Stimulated activated naive CD8-positive, alpha-beta T cell treated with anti-CD3 and anti-CD28 coated beads, Interleukin-15, Interleukin-2, amounts not matched to agents 100 U/mL and 50 U/mL, for 24 hours (primary cell): Measurements from ENCODE around the gene FGF3.

ENCODE experiments used
- ATAC-seq: fragments of 150-1000 bp; cut with Tn5 transposase; one replicate; pipeline ENCODE4 v1.10.0; 2021
- DNase-seq: peaks from one replicate; pipeline ENCODE4 v3.0.0; 2021

FGF3 gene

GRCh38 chr11:69818603-69819441, at the start of gene FGF3:
Gene FGF3, minus strand, starts transcription at chr11:69819416. Its CDS starts 483 bp downstream, at chr11:69818933.
- DNase-seq (no peak), ATAC-seq (no peak)

- no peak for DNase-seq
- peak; percentile 20 for ATAC-seq
These were observed 49.7 kb upstream of the FGF3 start for GRCh38 chr11:69868871-69869270.

GRCh38 chr11:69868006-69868810, 49.0 kb upstream of the FGF3 start:
- DNase-seq (no peak), ATAC-seq (no peak)

GRCh38 chr11:69867076-69868005, 48.1 kb upstream of the FGF3 start:
- DNase-seq: no peak

GRCh38 chr11:69866648-69867047, 47.4 kb upstream of the FGF3 start:
- ATAC-seq (no peak), DNase-seq (no peak)

More at GRCh38 chr11:69867076-69868005, 48.1 kb upstream of the FGF3 start:
- ATAC-seq: no peak

GRCh38 chr11:69865707-69866106, 46.5 kb upstream of the FGF3 start:
- DNase-seq: no peak
- ATAC-seq: no peak

GRCh38 chr11:69864686-69865661, 45.8 kb upstream of the FGF3 start:
- no peak for DNase-seq
- ATAC-seq: no peak

- DNase-seq (no peak), ATAC-seq (no peak)
These were observed 44.5 kb upstream of the FGF3 start for GRCh38 chr11:69863544-69864200.

- ATAC-seq (peak; percentile 19), DNase-seq (no peak)
These were observed 43.8 kb upstream of the FGF3 start for GRCh38 chr11:69862797-69863543.

- DNase-seq (no peak), ATAC-seq (no peak)
These were observed 43.1 kb upstream of the FGF3 start for GRCh38 chr11:69862331-69862771.

GRCh38 chr11:69861901-69862300, 42.7 kb upstream of the FGF3 start:
- ATAC-seq (no peak), DNase-seq (no peak)

- DNase-seq: no peak
- ATAC-seq: no peak
These were observed 41.7 kb upstream of the FGF3 start for GRCh38 chr11:69860796-69861445.

GRCh38 chr11:69860244-69860643, 41.0 kb upstream of the FGF3 start:
- ATAC-seq (no peak), DNase-seq (no peak)

GRCh38 chr11:69859275-69859934, 40.2 kb upstream of the FGF3 start:
- ATAC-seq (no peak), DNase-seq (no peak)

GRCh38 chr11:69855421-69855820, 36.2 kb upstream of the FGF3 start:
- ATAC-seq: no peak

GRCh38 chr11:69854713-69855112, 35.5 kb upstream of the FGF3 start:
- peak; percentile 52 for ATAC-seq
- no peak for DNase-seq

More at GRCh38 chr11:69855421-69855820, 36.2 kb upstream of the FGF3 start:
- no peak for DNase-seq

- no peak for ATAC-seq
- DNase-seq: no peak
These were observed 32.8 kb upstream of the FGF3 start for GRCh38 chr11:69852056-69852455.

GRCh38 chr11:69848201-69848600, 29.0 kb upstream of the FGF3 start:
- ATAC-seq (no peak), DNase-seq (no peak)
